NCI-H1092 (cell line): ENCODE results near the gene ADCY5.

Source experiments
- DNase-seq: peaks from one replicate; lab custom pipeline; 2025; lab: John Stamatoyannopoulos, UW

The ADCY5 gene

GRCh38 chr3:123286308-123287023 lies 162.4 kb downstream of the ADCY5 start:
- DNase-seq = no peak

- DNase-seq = no peak
Measured at GRCh38 chr3:123285931-123286307, 163.0 kb downstream of the ADCY5 start.

- DNase-seq = no peak
Measured at GRCh38 chr3:123285479-123285878, 163.4 kb downstream of the ADCY5 start.

- no peak for DNase-seq
Measured at GRCh38 chr3:123285066-123285465, 163.8 kb downstream of the ADCY5 start.

- no peak for DNase-seq
Measured at GRCh38 chr3:123284399-123285010, 164.4 kb downstream of the ADCY5 start.

- DNase-seq = no peak
Measured at GRCh38 chr3:123283657-123284398, 165.1 kb downstream of the ADCY5 start.

- no peak for DNase-seq
Measured at GRCh38 chr3:123283074-123283473, 165.8 kb downstream of the ADCY5 start.

- no peak for DNase-seq
Measured at GRCh38 chr3:123282461-123282860, 166.4 kb downstream of the ADCY5 start.

GRCh38 chr3:123281929-123282328 lies 167.0 kb downstream of the ADCY5 start:
- DNase-seq = no peak

GRCh38 chr3:123281406-123281805 lies 167.5 kb downstream of the ADCY5 start:
- no peak for DNase-seq

GRCh38 chr3:123279121-123279520 lies 169.8 kb downstream of the ADCY5 start:
- no peak for DNase-seq

- DNase-seq = no peak
Measured at GRCh38 chr3:123278446-123278845, 170.4 kb downstream of the ADCY5 start.

- no peak for DNase-seq
Measured at GRCh38 chr3:123277106-123277505, 171.8 kb downstream of the ADCY5 start.

GRCh38 chr3:123276346-123277006 lies 172.4 kb downstream of the ADCY5 start:
- DNase-seq = no peak

- no peak for DNase-seq
Measured at GRCh38 chr3:123275691-123276090, 173.2 kb downstream of the ADCY5 start.

- no peak for DNase-seq
Measured at GRCh38 chr3:123272547-123272946, 176.3 kb downstream of the ADCY5 start.

GRCh38 chr3:123271466-123272159 lies 177.3 kb downstream of the ADCY5 start:
- no peak for DNase-seq

GRCh38 chr3:123270818-123271217 lies 178.1 kb downstream of the ADCY5 start:
- DNase-seq = no peak

GRCh38 chr3:123267821-123268220 lies 181.1 kb downstream of the ADCY5 start:
- no peak for DNase-seq

- DNase-seq = no peak
Measured at GRCh38 chr3:123263941-123264340, 184.9 kb downstream of the ADCY5 start.

- no peak for DNase-seq
Measured at GRCh38 chr3:123262868-123263267, 186.0 kb downstream of the ADCY5 start.

- no peak for DNase-seq
Measured at GRCh38 chr3:123262226-123262625, 186.7 kb downstream of the ADCY5 start.
